GM12878 (cell line): ENCODE data around the gene DOCK2. TPM values are rescaled to one million over a fixed set of nuclear protein-coding genes. Genes with fewer than 3 reads are reported as not detected.

Experiments
- ATAC-seq: fragments of 200-7000 bp; cut with Tn5 transposase; 3 replicates; pipeline ENCODE4 v1.9.1; 2020; ENCODE audit warnings: mild to moderate bottlenecking, moderate library complexity
- BruUV-seq: library from RNA; stranded (reverse); fragments of 400-500 nt; replicated peaks from 2 replicates; lab custom pipeline; 2021; lab: Mats Ljungman, UMichigan
- CTCF ChIA-PET: fragments of 300-600 bp; sonication (Branson Sonifier 250); formaldehyde crosslinking; extraction: SDS; loops from one replicate; lab custom pipeline; 2021; ENCODE audit warnings: inconsistent platforms; lab: Yijun Ruan, JAX
- POLR2A ChIA-PET: fragments of 350-600 bp; formaldehyde crosslinking; extraction: SDS; loops from one replicate; lab custom pipeline; 2021; ENCODE audit warnings: inconsistent platforms; lab: Charles Lee
- RAD21 ChIA-PET: fragments of 300-600 bp; sonication (Branson Sonifier 250); formaldehyde crosslinking; loops from one replicate; lab custom pipeline; 2023; ENCODE audit warnings: antibody characterized with exemption; ENCODE audit not compliant: unreplicated experiment; lab: Charles Lee
- SMC1A ChIA-PET: fragments of 300-600 bp; sonication (Branson Sonifier 250); formaldehyde crosslinking; loops from one replicate; lab custom pipeline; 2023; ENCODE audit not compliant: unreplicated experiment, uncharacterized antibody; lab: Charles Lee
- DNase-seq: peaks from one replicate; pipeline ENCODE4 v3.0.0-alpha.2; 2011; ENCODE audit warnings: low read depth, low spot score
- FAIRE-seq: peaks from 3 replicates; lab custom pipeline; 2011; peaks lifted over from hg19 to GRCh38; lab: Jason Lieb, UNC
- H2AFZ ChIP-seq: 2 replicates; pipeline ENCODE4 v1.6.0; 2011; ENCODE audit warnings: low read depth, low read length, control low read depth; ENCODE audit not compliant: control insufficient read depth
- H3K27ac ChIP-seq: 2 replicates; pipeline ENCODE4 v1.5.1; 2011; ENCODE audit warnings: control low read depth; ENCODE audit not compliant: control insufficient read depth, insufficient read depth
- H3K27me3 ChIP-seq, 2 experiments: replicated peaks in 1 of 2; 2 replicates each; pipeline versions ENCODE4 v1.6.0 to v1.6.1; 2011; ENCODE audit warnings: low read length in 1 of 2; ENCODE audit not compliant: control insufficient read depth in 2 of 2, insufficient read depth in 2 of 2
- H3K36me3 ChIP-seq, 2 experiments: 2 replicates each; pipeline ENCODE4 v1.5.1; 2011; ENCODE audit warnings: low read length in 1 of 2; ENCODE audit not compliant: control insufficient read depth in 2 of 2, insufficient read depth in 2 of 2
- H3K4me1 ChIP-seq: 2 replicates; pipeline ENCODE4 v1.6.1; 2011; ENCODE audit warnings: mild to moderate bottlenecking, low read length, moderate library complexity, mixed read lengths; ENCODE audit not compliant: control insufficient read depth, insufficient read depth
- H3K4me2 ChIP-seq: 2 replicates; pipeline ENCODE4 v1.6.0; 2011; ENCODE audit warnings: control low read depth; ENCODE audit not compliant: control insufficient read depth, insufficient read depth
- H3K4me3 ChIP-seq: fragments of 200-600 bp; sonication (generic); 2 replicates; pipeline ENCODE4 v1.5.1; 2016
- H3K79me2 ChIP-seq: 2 replicates; pipeline ENCODE4 v1.6.0; 2011; ENCODE audit warnings: low read length; ENCODE audit not compliant: control insufficient read depth, insufficient read depth
- H3K9ac ChIP-seq: 2 replicates; pipeline ENCODE4 v1.8.0; 2011; ENCODE audit warnings: low read length, control low read depth, mixed read lengths; ENCODE audit not compliant: control insufficient read depth, insufficient read depth
- H3K9me3 ChIP-seq: replicated peaks from 3 replicates; pipeline ENCODE4 v1.5.1; 2011; ENCODE audit warnings: mild to moderate bottlenecking, low read length; ENCODE audit not compliant: control insufficient read depth, insufficient read depth
- H4K20me1 ChIP-seq: 2 replicates; pipeline ENCODE4 v1.6.0; 2011; ENCODE audit not compliant: control insufficient read depth, insufficient read depth
- ATF7 ChIP-seq: fragments of 450-650 bp; IDR thresholded peaks from 2 replicates; pipeline ENCODE4 v1.6.1; 2016; ENCODE audit warnings: low read depth, mild to moderate bottlenecking
- BACH1 ChIP-seq: fragments of 450-650 bp; IDR thresholded peaks from 2 replicates; pipeline ENCODE4 v1.6.1; 2017; ENCODE audit warnings: mild to moderate bottlenecking, borderline replicate concordance
- ETV6 ChIP-seq, 2 experiments: fragments of 450-650 bp in 1 of 2; IDR thresholded peaks in 1 of 2; conservative IDR thresholded peaks in 1 of 2; 2 replicates each; pipeline ENCODE4 v1.6.1; 2014; ENCODE audit warnings: antibody characterized with exemption in 1 of 2, borderline replicate concordance in 1 of 2, low read depth in 1 of 2, mild to moderate bottlenecking in 1 of 2, moderate library complexity in 1 of 2
- HDAC2 ChIP-seq: fragments of 200-600 bp; sonication (generic); IDR thresholded peaks from 2 replicates; pipeline ENCODE4 v1.6.1; 2017
- HDGF ChIP-seq: fragments of 450-650 bp; IDR thresholded peaks from 2 replicates; pipeline ENCODE4 v1.6.1; 2016; ENCODE audit warnings: antibody characterized with exemption
- NFYB ChIP-seq: IDR thresholded peaks from 2 replicates; pipeline ENCODE4 v1.6.1; 2011; ENCODE audit warnings: low read depth, mild to moderate bottlenecking, low read length, improper control_type of control experiment, moderate library complexity; ENCODE audit not compliant: insufficient read depth
- RFX5 ChIP-seq: IDR thresholded peaks from 2 replicates; pipeline ENCODE4 v1.6.1; 2011; ENCODE audit warnings: low read depth, low read length, improper control_type of control experiment
- STAT1 ChIP-seq: fragments of 450-650 bp; conservative IDR thresholded peaks from 2 replicates; pipeline ENCODE4 v1.6.1; 2014; ENCODE audit warnings: antibody characterized with exemption, mild to moderate bottlenecking
- TCF12 ChIP-seq: IDR thresholded peaks from 2 replicates; pipeline ENCODE4 v1.6.1; 2011; ENCODE audit warnings: low read depth, mild to moderate bottlenecking, low read length
- ZNF622 ChIP-seq: fragments of 450-650 bp; IDR thresholded peaks from 2 replicates; pipeline ENCODE4 v1.6.1; 2017; ENCODE audit warnings: mild to moderate bottlenecking, inconsistent platforms
- WGBS: methylation state at CpG from one replicate; pipeline ENCODE4 v1.1.6; 2016; ENCODE audit warnings: low lambda C conversion rate; ENCODE audit not compliant: insufficient replicate concordance, insufficient coverage; ENCODE audit errors: missing lambda C conversion rate; 5-methylcytosine and 5-hydroxymethylcytosine counted together
- in situ Hi-C: fragments of 300-500 bp; cut with MboI; formaldehyde crosslinking; loops from 9 replicates; pipeline ENCODE4 v1.14.3; 2018; ENCODE audit warnings: mixed read lengths
- intact Hi-C: fragments of 100-400 bp; cut with micrococcal nuclease; formaldehyde crosslinking; loops from one replicate; pipeline ENCODE4 v1.14.2; 2022; ENCODE audit not compliant: unreplicated experiment
- polyA plus RNA-seq, 11 experiments: library from polyadenylated mRNA; depleted of rRNA in 4 of 11; unstranded in 6 of 11; stranded (reverse) in 5 of 11; fragments of >200 nt; fragmentation: Nextera tagmentation in 4 of 11; fragmentation: Illumina TruSeq in 1 of 11; extraction: Ambion mirVana in 4 of 11; extraction: Trizol in 1 of 11; gene quantifications; 1 replicate in 1 of 11; 2 replicates in 10 of 11; pipeline versions ENCODE4 v1.2.1 to v1.2.3, GENCODE V29; 2011 to 2016; ENCODE audit warnings: inconsistent platforms in 2 of 11, missing spikeins in 2 of 11, low read depth in 1 of 11
- total RNA-seq, 4 experiments: library from RNA; depleted of rRNA in 3 of 4; stranded (reverse); fragments of >200 nt in 3 of 4; fragmentation: Illumina TruSeq in 1 of 4; extraction: Trizol in 1 of 4; gene quantifications; 2 replicates each; pipeline versions ENCODE4 v1.2.1 to v1.2.3, GENCODE V29; 2013 to 2021
- TF ChIP-seq, protein P1 (sequence below): IDR thresholded peaks from 2 replicates; pipeline ENCODE4 v1.6.1; 2011; ENCODE audit warnings: borderline replicate concordance, low read depth, mild to moderate bottlenecking, moderate library complexity, mixed read lengths, low read length; ENCODE audit not compliant: insufficient read depth; ENCODE audit errors: extremely low read length

Gene DOCK2
- total and polyA plus RNA-seq, 10 of the 15 experiments (the other 5 are each of a cell fraction or from before 2014, with no cell fraction given): 34.2 to 192 (median 118) TPM

DNA sequence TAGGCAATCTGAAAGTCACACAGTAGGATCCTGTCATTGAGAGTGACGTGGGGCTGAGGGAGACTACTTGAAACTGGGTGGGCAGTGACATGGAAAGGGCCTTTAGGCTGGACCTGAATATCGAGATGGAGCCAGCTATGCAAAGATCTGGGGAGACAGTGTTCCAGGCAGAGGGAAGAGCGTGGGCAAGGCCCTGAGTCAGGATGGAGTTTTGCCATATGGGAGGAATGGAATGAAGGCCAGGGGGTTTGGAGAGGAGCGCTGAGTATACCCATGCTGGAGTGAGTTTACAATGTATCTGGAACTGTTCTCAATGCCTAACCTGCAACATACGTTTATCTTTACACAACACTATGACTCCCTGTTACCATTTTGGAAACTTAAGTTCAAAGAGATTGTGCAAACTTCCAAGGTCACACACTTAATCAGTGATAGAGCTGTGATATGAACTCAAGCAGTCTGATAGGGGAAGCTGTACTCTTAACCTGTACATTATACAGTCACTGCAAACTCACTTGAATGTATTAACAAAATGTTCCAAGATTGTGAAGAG, 309.7 kb downstream of the DOCK2 start:
- ChIA-PET CTCF (interaction anchor here (4.0 kb wide), 1 partner anchor 33 kb away, joined by 12 read pairs; the partner anchor contains the start of gene INSYN2B), SMC1A (interaction anchor here (0.9 to 2.0 kb wide), 2 partner anchors 11 kb away, joined by 3 to 8 read pairs; no protein-coding TSS in a partner anchor), RAD21 (no interaction called here), POLR2A (interaction anchor here (1.0 kb wide), 1 partner anchor 10 kb away, joined by 5 read pairs; no protein-coding TSS in a partner anchor)
- Histone ChIP-seq H3K9ac (no peak overlapping the region), H3K27ac (no peak overlapping the region), H3K4me1 (no peaks in the 10 kb centered on the region), H4K20me1 (no peaks in the 10 kb centered on the region), H3K4me3 (no peak overlapping the region), H3K27me3 (no peaks in the 10 kb centered on the region), H3K4me2 (no peak overlapping the region), H3K36me3 (peaks cover 0 to 11% of the 10 kb centered on the region in 2 experiments; a peak in 3 of 4 replicates), H3K79me2 (no peaks in the 10 kb centered on the region), H3K9me3 (no peaks in the 10 kb centered on the region), H2AFZ (no peak overlapping the region)
- no TSS peak for BruUV-seq
- FAIRE-seq (no peak), ATAC-seq (no peak), DNase-seq (no peak)
- intact Hi-C loops (no loop called here), in situ Hi-C loops (no loop called here)
- 96% methylated on average over 5 of the region's 5 CpGs for WGBS
- TF ChIP-seq NFYB (no peak), ATF7 (no peak), HDAC2 (no peak), TCF12 (no peak), BACH1 (no peak), ETV6 (conservative IDR thresholded peaks at IDR 0.05 in 1 of 2, IDR thresholded peaks at IDR 0.05 in 1 of 2; ENCODE audit: borderline replicate concordance in 1 of 2, low read depth in 1 of 2) (no peak), ZNF622 (no peak), RFX5 (no peak), HDGF (no peak), STAT1 (no peak)
- TF ChIP-seq, protein P1, sequence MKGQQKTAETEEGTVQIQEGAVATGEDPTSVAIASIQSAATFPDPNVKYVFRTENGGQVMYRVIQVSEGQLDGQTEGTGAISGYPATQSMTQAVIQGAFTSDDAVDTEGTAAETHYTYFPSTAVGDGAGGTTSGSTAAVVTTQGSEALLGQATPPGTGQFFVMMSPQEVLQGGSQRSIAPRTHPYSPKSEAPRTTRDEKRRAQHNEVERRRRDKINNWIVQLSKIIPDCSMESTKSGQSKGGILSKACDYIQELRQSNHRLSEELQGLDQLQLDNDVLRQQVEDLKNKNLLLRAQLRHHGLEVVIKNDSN: no peak
